ENCODE results near the gene ADAMTS3. TPM values are rescaled to one million over a fixed set of nuclear protein-coding genes. Genes with fewer than 3 reads are reported as not detected.

The ADAMTS3 gene
- total and polyA plus RNA-seq, 2 donors (not counting 3 experiments of a cell fraction or from before 2014, with no cell fraction given): 0.37 to 1.3 TPM

DNA sequence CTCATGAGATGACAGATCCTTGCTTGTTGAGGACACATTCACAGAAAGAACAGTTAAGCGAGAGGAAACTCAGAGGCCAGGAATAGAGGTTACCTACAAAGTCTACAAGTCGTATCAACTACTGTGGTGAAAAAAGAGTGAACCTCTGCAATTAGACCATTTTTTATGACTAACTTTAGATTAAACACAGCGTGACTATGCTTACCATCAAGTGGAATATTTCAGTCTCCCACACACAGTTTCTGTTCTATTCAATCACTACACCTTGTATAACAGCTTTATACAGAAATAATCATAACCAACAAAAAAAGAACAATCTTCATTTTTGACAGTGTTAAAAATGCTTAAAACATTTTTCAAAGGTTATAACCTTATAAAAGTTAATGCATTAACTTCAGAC lies 46.6 kb downstream of the ADAMTS3 start:
- Histone ChIP-seq H4K20me1 (replicated peaks; ENCODE audit: control insufficient read depth, extremely low read depth, insufficient read depth, low read length) (no peaks in the 10 kb centered on the region), H3K4me3 (replicated peaks in 1 of 3; ENCODE audit: insufficient read depth in 1 of 3, low read depth in 1 of 3, low read length in 3 of 3) (no peak overlapping the region), H3K9ac (replicated peaks; ENCODE audit: extremely low read depth, insufficient read depth, low read length) (no peak overlapping the region), H3K9me3 (replicated peaks; ENCODE audit: control insufficient read depth, insufficient read depth, low read length) (no peaks in the 10 kb centered on the region), H3K27me3 (ENCODE audit: control insufficient read depth in 2 of 2, insufficient read depth in 2 of 2, low read length in 2 of 2) (no peaks in the 10 kb centered on the region), H3K4me2 (ENCODE audit: insufficient read depth, low read length) (no peak overlapping the region), H3K79me2 (ENCODE audit: control insufficient read depth, insufficient read depth, low read length) (no peaks in the 10 kb centered on the region), H3K36me3 (ENCODE audit: control insufficient read depth in 2 of 2, extremely low read depth in 1 of 2, insufficient read depth in 2 of 2, low read length in 2 of 2) (no peaks in the 10 kb centered on the region), H3K4me1 (ENCODE audit: control insufficient read depth, extremely low read depth, insufficient read depth, low read length) (no peaks in the 10 kb centered on the region), H2AFZ (ENCODE audit: low read depth, low read length) (no peak overlapping the region), H3K9me1 (replicated peaks; ENCODE audit: control insufficient read depth, extremely low read depth, insufficient read depth, low read length) (no peaks in the 10 kb centered on the region), H3K27ac (ENCODE audit: insufficient read depth, low read depth, low read length) (no peak overlapping the region)
- BruUV-seq (replicated peaks): no TSS peak
- CTCF ChIA-PET: no interaction called here
- TF ChIP-seq EZH2 (IDR thresholded peaks at IDR 0.05; ENCODE audit: borderline replicate concordance, low read depth, low read length, severe bottlenecking) (no peak), JUN (IDR thresholded peaks at IDR 0.05; ENCODE audit: borderline replicate concordance, insufficient read depth, insufficient read length, low read depth) (no peak)
- TF ChIP-seq, protein P1, sequence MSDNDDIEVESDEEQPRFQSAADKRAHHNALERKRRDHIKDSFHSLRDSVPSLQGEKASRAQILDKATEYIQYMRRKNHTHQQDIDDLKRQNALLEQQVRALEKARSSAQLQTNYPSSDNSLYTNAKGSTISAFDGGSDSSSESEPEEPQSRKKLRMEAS (IDR thresholded peaks at IDR 0.05; ENCODE audit: insufficient read depth, insufficient read length): no peak
- dilution Hi-C loops (cut with MboI; ENCODE audit: extremely low pct_ligation_motif_present, low sequenced_read_pairs): no loop called here
- POLR2A ChIA-PET: no interaction called here
- intact Hi-C loops (cut with micrococcal nuclease): no loop called here
- FAIRE-seq (no peak), DNase-seq (ENCODE audit: low read depth, low spot score) (no peak)

DNA sequence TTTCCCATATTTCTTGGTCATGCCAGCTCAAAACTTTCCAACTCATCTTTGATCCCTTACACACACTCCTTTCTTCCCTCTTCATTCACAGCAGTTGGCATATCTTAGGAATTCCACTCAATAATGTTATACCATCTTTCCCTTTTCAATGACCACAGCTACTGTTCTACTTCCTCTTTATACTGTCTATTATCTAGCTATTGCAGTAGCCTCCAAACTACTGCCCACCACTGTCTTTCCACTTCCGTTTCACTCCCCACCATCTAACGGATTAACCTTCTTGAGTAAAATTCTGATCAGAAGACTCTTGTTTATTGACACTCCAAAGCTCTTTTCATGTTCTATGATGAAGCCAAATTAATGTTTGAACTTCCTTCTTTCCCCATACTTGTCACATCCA lies 55.8 kb downstream of the ADAMTS3 start:
- no peaks in the 10 kb centered on the region for H3K36me3 ChIP-seq (ENCODE audit: control insufficient read depth in 2 of 2, extremely low read depth in 1 of 2, insufficient read depth in 2 of 2, low read length in 2 of 2)
- H3K79me2 ChIP-seq (ENCODE audit: control insufficient read depth, insufficient read depth, low read length): no peaks in the 10 kb centered on the region
- no TSS peak for BruUV-seq (replicated peaks)
- H3K4me2 ChIP-seq (ENCODE audit: insufficient read depth, low read length): no peak overlapping the region
- no peak overlapping the region for H3K9ac ChIP-seq (replicated peaks; ENCODE audit: extremely low read depth, insufficient read depth, low read length)
- H3K9me3 ChIP-seq (replicated peaks; ENCODE audit: control insufficient read depth, insufficient read depth, low read length): no peaks in the 10 kb centered on the region
- TF ChIP-seq FOS (IDR thresholded peaks at IDR 0.05; ENCODE audit: borderline replicate concordance, insufficient read depth, low read length) (no peak), JUN (IDR thresholded peaks at IDR 0.05; ENCODE audit: borderline replicate concordance, insufficient read depth, insufficient read length, low read depth) (no peak), POLR2AphosphoS5 (IDR thresholded peaks at IDR 0.05; ENCODE audit: insufficient read depth, low read depth, low read length) (no peak), GATA2 (IDR thresholded peaks at IDR 0.05; ENCODE audit: insufficient read depth, insufficient read length, low read depth, low read length) (no peak)
- H3K4me1 ChIP-seq (ENCODE audit: control insufficient read depth, extremely low read depth, insufficient read depth, low read length): no peaks in the 10 kb centered on the region
- ChIA-PET POLR2A (no interaction called here), CTCF (interaction anchor here (1.1 to 2.5 kb wide), 2 partner anchors 8 to 9 kb away, joined by 3 to 8 read pairs; no protein-coding TSS in a partner anchor)
- FAIRE-seq: no peak
- H4K20me1 ChIP-seq (replicated peaks; ENCODE audit: control insufficient read depth, extremely low read depth, insufficient read depth, low read length): no peaks in the 10 kb centered on the region
- dilution Hi-C loops (cut with MboI; ENCODE audit: extremely low pct_ligation_motif_present, low sequenced_read_pairs): no loop called here
- no peak overlapping the region for H3K4me3 ChIP-seq (replicated peaks in 1 of 3; ENCODE audit: insufficient read depth in 1 of 3, low read depth in 1 of 3, low read length in 3 of 3)
- H3K9me1 ChIP-seq (replicated peaks; ENCODE audit: control insufficient read depth, extremely low read depth, insufficient read depth, low read length): no peaks in the 10 kb centered on the region
- H3K27me3 ChIP-seq (ENCODE audit: control insufficient read depth in 2 of 2, insufficient read depth in 2 of 2, low read length in 2 of 2): no peaks in the 10 kb centered on the region
- intact Hi-C loops (cut with micrococcal nuclease): no loop called here
- no peak for DNase-seq (ENCODE audit: low read depth, low spot score)
- H3K27ac ChIP-seq (ENCODE audit: insufficient read depth, low read depth, low read length): no peak overlapping the region
- H2AFZ ChIP-seq (ENCODE audit: low read depth, low read length): no peak overlapping the region
